Bronchial epithelial cell (primary cell): Measurements from ENCODE around the gene LRP6. TPM values are rescaled to one million over a fixed set of nuclear protein-coding genes. Genes with fewer than 3 reads are reported as not detected.

Source experiments
- DNase-seq: peaks from one replicate; pipeline ENCODE4 v3.0.0-alpha.2; 2010; ENCODE audit warnings: low read depth
- FAIRE-seq: peaks from 2 replicates; lab custom pipeline; 2011; peaks lifted over from hg19 to GRCh38; lab: Jason Lieb, UNC
- H3K27me3 ChIP-seq: 2 replicates; pipeline ENCODE4 v1.5.1; 2011; ENCODE audit warnings: low read length; ENCODE audit not compliant: control insufficient read depth, insufficient read depth
- H3K36me3 ChIP-seq: 2 replicates; pipeline ENCODE4 v1.5.1; 2011; ENCODE audit warnings: low read length; ENCODE audit not compliant: control insufficient read depth, insufficient read depth
- H3K4me3 ChIP-seq: 2 replicates; pipeline ENCODE4 v1.5.1; 2011; ENCODE audit warnings: mild to moderate bottlenecking, low read depth, low read length, control low read depth
- total RNA-seq: library from RNA; depleted of rRNA; stranded (reverse); fragments of >200 nt; gene quantifications from 2 replicates; pipeline ENCODE4 v1.2.1, GENCODE V29; 2014
- TF ChIP-seq, protein P1 (sequence below): IDR thresholded peaks from 2 replicates; pipeline ENCODE4 v1.5.1; 2011; ENCODE audit warnings: mild to moderate bottlenecking, moderate library complexity, low read length, control low read depth, inconsistent platforms; ENCODE audit not compliant: insufficient read depth, severe bottlenecking

Gene LRP6
- total RNA-seq, 1 donor from 2014 or later, result 17.6 TPM

DNA sequence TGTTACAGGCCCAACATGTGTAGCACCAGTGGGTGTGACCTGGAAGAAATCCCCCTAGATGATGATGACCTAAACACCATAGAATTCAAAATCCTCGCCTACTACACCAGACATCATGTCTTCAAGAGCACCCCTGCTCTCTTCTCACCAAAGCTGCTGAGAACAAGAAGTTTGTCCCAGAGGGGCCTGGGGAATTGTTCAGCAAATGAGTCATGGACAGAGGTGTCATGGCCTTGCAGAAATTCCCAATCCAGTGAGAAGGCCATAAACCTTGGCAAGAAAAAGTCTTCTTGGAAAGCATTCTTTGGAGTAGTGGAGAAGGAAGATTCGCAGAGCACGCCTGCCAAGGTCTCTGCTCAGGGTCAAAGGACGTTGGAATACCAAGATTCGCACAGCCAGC is 187.6 kb downstream of the LRP6 start:
- FAIRE-seq, result peak; percentile 40
- TF ChIP-seq, protein P1, sequence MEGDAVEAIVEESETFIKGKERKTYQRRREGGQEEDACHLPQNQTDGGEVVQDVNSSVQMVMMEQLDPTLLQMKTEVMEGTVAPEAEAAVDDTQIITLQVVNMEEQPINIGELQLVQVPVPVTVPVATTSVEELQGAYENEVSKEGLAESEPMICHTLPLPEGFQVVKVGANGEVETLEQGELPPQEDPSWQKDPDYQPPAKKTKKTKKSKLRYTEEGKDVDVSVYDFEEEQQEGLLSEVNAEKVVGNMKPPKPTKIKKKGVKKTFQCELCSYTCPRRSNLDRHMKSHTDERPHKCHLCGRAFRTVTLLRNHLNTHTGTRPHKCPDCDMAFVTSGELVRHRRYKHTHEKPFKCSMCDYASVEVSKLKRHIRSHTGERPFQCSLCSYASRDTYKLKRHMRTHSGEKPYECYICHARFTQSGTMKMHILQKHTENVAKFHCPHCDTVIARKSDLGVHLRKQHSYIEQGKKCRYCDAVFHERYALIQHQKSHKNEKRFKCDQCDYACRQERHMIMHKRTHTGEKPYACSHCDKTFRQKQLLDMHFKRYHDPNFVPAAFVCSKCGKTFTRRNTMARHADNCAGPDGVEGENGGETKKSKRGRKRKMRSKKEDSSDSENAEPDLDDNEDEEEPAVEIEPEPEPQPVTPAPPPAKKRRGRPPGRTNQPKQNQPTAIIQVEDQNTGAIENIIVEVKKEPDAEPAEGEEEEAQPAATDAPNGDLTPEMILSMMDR, result no peak
- DNase-seq, result peak; percentile 21
- Histone ChIP-seq H3K27me3 (no peaks in the 10 kb centered on the region), H3K4me3 (no peak overlapping the region), H3K36me3 (no peaks in the 10 kb centered on the region)

DNA sequence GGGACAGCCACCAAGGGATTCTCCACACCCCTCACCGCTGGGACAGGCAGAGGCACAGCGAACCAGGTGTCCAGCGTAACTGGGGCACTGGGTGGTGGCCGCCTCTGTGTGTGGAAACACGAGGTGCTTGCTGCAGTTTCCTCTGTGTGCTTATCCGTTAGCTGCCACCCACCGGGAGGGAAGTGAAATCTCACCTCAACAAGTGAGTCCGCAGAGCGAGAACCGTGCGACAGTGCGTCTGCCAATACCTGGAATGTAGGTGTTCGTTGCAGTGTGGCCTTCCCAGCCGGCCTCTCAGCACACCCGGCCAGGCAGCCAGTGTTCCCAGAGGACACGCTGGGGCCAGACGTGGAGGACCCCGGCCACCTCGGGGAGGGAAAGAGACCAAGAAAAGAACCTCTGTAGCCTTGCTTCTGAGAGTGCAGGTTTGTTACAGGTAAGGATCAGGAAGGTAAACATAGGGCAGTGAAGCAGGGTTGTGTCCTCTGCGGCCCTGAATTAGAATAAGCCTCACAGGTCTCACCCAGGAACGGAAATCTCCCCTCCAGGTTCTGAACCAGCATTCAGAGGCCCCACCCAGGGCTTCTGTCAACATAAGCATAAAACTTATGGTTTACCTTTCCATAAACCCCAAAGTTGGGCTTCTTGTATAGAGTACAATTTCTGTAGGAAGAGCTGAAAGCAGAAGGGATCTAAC is 194.6 kb downstream of the LRP6 start:
- H3K4me3 ChIP-seq, result no peak overlapping the region
- DNase-seq, result no peak
- TF ChIP-seq, protein P1, result no peak
- FAIRE-seq, result no peak
- H3K36me3 ChIP-seq, result no peaks in the 10 kb centered on the region
- peaks cover 2% of the 10 kb centered on the region for H3K27me3 ChIP-seq

DNA sequence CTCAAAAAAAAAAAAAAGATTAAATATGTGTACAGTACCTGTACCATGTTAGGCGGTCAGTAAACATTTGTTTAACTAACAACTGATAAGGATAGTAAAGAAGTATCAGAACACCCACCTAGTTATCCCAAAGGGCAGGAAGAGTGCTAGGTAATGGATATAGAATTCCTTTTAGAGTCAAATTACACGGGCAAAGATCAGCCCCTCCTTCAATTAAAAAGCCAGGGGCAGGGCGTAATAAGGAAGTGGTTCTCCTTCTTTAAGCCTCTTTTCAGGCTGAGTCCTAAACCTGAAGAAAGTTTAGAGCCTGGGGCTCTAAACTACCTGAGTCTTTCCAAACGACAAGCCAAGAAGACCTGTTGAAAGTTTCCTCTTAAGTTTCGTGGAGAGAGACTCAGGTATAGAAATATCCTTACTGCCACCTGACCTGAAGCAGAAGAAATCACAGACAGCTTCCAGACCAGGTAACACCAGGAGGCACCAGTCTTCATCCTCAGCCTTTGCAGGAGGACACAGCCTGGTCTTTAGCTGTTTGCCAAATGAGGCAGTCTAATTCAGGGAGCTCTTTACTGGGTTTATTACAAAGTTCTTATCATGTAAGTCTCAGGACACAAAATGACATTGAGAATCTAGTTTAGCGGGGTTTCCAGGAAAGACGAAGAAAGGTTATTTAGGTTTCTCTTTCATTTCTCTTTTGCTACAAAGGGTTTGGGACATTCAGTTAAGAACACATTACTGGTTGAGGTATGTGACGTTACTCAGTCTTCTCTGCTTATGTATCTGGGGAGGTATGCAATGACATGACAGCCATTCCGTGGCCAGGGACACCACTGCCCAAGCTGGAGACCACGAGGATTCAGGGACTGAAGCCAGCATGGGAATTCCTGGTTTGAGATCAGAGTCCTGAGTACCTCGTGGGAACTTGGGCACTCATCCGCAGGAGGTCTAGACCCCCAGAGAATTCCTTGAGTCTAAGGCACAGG is 195.9 kb downstream of the LRP6 start, which contains the start of gene BCL2L14:
BCL2L14 (plus strand) TSS at position 266 of the 983 bp plus-strand sequence. CDS start 8,367 bp downstream, outside the sequence.
- peaks cover 2% of the 10 kb centered on the region for H3K27me3 ChIP-seq
- H3K4me3 ChIP-seq, result no peak within 1 kb of the TSS
- no peaks in the 10 kb centered on the region for H3K36me3 ChIP-seq
- FAIRE-seq, result no peak
- peak; percentile 42 for DNase-seq
- TF ChIP-seq, protein P1, result peak; percentile 27

DNA sequence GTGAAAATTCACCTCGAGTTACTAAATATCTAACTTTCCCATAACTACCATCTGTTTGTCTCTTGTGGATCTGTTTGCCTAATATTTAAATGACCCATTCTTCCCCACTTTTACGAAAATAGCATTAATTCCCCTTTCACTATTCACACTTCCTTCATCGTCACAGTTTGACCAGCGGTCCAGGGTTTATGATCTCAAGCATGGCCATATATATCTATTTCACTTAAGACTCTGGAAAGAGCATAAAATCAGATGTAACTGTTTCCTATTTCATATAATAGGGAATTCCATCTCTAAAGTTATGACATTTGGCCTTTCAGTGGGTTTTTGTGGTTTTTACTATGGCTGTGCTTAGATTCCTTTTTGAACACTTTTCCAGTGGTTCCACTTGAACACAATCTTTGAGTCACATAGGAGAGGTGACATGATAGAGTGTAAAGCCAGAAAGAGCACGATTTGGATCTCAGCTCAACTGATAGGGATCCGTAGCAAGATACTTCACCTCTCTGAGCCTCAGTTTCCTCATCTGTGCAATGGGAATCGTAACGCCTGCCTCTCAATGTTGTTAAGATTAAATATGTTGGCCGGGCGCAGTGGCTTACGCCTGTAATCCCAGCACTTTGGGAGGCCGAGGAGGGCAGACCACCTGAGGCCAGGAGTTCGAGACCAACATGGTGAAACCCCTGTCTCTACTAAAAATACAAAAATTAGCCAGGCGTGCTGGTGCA is 196.9 kb downstream of the LRP6 start:
- no peak for DNase-seq
- no peak overlapping the region for H3K4me3 ChIP-seq
- peaks cover 2% of the 10 kb centered on the region for H3K27me3 ChIP-seq
- TF ChIP-seq, protein P1, result no peak
- FAIRE-seq, result no peak
- no peaks in the 10 kb centered on the region for H3K36me3 ChIP-seq

DNA sequence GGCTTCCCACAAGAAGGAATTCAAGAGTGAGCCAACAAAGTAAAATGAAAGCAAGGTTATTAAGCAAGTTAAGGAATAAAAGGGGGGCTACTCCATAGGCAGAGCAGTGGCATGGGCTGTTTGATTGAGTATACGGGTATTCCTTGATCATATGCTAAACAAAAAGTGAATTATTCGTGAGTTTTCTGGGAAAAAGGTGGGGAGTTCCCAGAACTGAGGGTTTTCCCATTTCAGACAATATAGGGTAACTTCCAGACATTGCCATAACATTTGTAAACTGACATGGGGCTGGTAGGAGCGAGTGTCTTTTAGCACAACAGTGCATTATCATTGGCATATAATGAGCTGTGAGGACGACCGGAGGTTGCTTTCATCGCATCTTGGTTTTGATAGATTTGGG is 198.1 kb downstream of the LRP6 start:
- peaks cover 2% of the 10 kb centered on the region for H3K27me3 ChIP-seq
- no peak for FAIRE-seq

More for the DNA sequence above, 198.1 kb downstream of the LRP6 start:
- DNase-seq, result no peak
- no peak overlapping the region for H3K4me3 ChIP-seq
- H3K36me3 ChIP-seq, result no peaks in the 10 kb centered on the region
- TF ChIP-seq, protein P1, result no peak

Other genes with a start within 250 kb of the LRP6 start
- under 0.01 TPM in 1 of 2 replicates, not detected in the other for gene BCL2L14, start 196.1 kb downstream of the LRP6 start, total RNA-seq
- gene MANSC1, start 83.2 kb upstream of the LRP6 start, total RNA-seq, result 0.79 and 2.6 TPM in 2 replicates
- 6.7 and 7.9 TPM in 2 replicates for gene BORCS5, start 90.0 kb upstream of the LRP6 start, total RNA-seq